HepG2 (cell line): ENCODE results near the gene NPB. TPM values are rescaled to one million over a fixed set of nuclear protein-coding genes. Genes with fewer than 3 reads are reported as not detected.

Experiments used
- DPF2 ChIP-seq: sonication (generic); formaldehyde crosslinking; IDR thresholded peaks from 2 replicates; pipeline ENCODE4 v1.4.0; 2020; ENCODE audit warnings: mild to moderate bottlenecking, low read depth, missing genetic modification reagents, borderline replicate concordance
- ELF4 ChIP-seq: sonication (generic); formaldehyde crosslinking; IDR thresholded peaks from 2 replicates; pipeline ENCODE4 v1.5.0; 2020; ENCODE audit warnings: missing genetic modification reagents, mild to moderate bottlenecking, moderate library complexity, borderline replicate concordance
- GLI4 ChIP-seq: sonication (generic); formaldehyde crosslinking; IDR thresholded peaks from 2 replicates; pipeline ENCODE4 v1.5.1; 2020; ENCODE audit warnings: missing genetic modification reagents, mild to moderate bottlenecking, moderate library complexity, borderline replicate concordance
- KAT2B ChIP-seq: fragments of 150-350 bp; IDR thresholded peaks from 2 replicates; pipeline ENCODE4 v1.6.1; 2014; ENCODE audit warnings: low read depth, low read length, borderline replicate concordance
- KAT7 ChIP-seq: IDR thresholded peaks from 2 replicates; pipeline ENCODE4 v1.6.1; 2018; ENCODE audit warnings: borderline replicate concordance, missing compliant biosample characterization
- KDM6A ChIP-seq: IDR thresholded peaks from 2 replicates; pipeline ENCODE4 v1.6.1; 2016; ENCODE audit warnings: low read depth
- KMT2A ChIP-seq: sonication (generic); formaldehyde crosslinking; IDR thresholded peaks from 2 replicates; pipeline ENCODE4 v1.4.0; 2020; ENCODE audit warnings: missing genetic modification reagents
- MAFK ChIP-seq, 2 experiments: IDR thresholded peaks in 1 of 2; conservative IDR thresholded peaks in 1 of 2; 2 replicates each; pipeline ENCODE4 v1.6.1; 2011; ENCODE audit warnings: improper control_type of control experiment in 2 of 2, low read length in 2 of 2
- NBN ChIP-seq: fragments of 450-650 bp; conservative IDR thresholded peaks from 2 replicates; pipeline ENCODE4 v1.6.1; 2017
- NKX3-1 ChIP-seq: sonication (generic); formaldehyde crosslinking; IDR thresholded peaks from 2 replicates; pipeline ENCODE4 v1.5.0; 2020; ENCODE audit warnings: missing genetic modification reagents
- ONECUT2 ChIP-seq: sonication (generic); formaldehyde crosslinking; IDR thresholded peaks from 2 replicates; pipeline ENCODE4 v1.4.0; 2020; ENCODE audit warnings: missing genetic modification reagents
- PHF20 ChIP-seq: sonication (generic); formaldehyde crosslinking; IDR thresholded peaks from 2 replicates; pipeline ENCODE4 v1.5.0; 2020; ENCODE audit warnings: mild to moderate bottlenecking, missing genetic modification reagents
- SMAD3 ChIP-seq: sonication (generic); formaldehyde crosslinking; IDR thresholded peaks from 2 replicates; pipeline ENCODE4 v1.4.0; 2020; ENCODE audit warnings: missing genetic modification reagents
- SMYD3 ChIP-seq: sonication (generic); formaldehyde crosslinking; IDR thresholded peaks from 2 replicates; pipeline ENCODE4 v1.8.1; 2023; ENCODE audit warnings: mild to moderate bottlenecking, missing genetic modification reagents
- SSRP1 ChIP-seq: IDR thresholded peaks from 2 replicates; pipeline ENCODE4 v1.6.1; 2016; ENCODE audit warnings: control low read depth
- STAT5B ChIP-seq: sonication (generic); formaldehyde crosslinking; IDR thresholded peaks from 2 replicates; pipeline ENCODE4 v1.4.0; 2020; ENCODE audit warnings: missing genetic modification reagents
- TGIF2 ChIP-seq: IDR thresholded peaks from 2 replicates; pipeline ENCODE4 v1.6.1; 2016; ENCODE audit warnings: control low read depth, missing compliant biosample characterization
- U2AF1 ChIP-seq: fragments of 200-400 bp; formaldehyde crosslinking; optimal IDR thresholded peaks from 2 replicates; pipeline ENCODE3; 2017; ENCODE audit warnings: mild to moderate bottlenecking, low read depth, low read length
- ZMYM3 ChIP-seq: sonication (generic); formaldehyde crosslinking; IDR thresholded peaks from 2 replicates; pipeline ENCODE4 v1.5.1; 2020; ENCODE audit warnings: mild to moderate bottlenecking, missing genetic modification reagents
- ZNF224 ChIP-seq: sonication (generic); formaldehyde crosslinking; IDR thresholded peaks from 2 replicates; pipeline ENCODE4 v1.5.0; 2020; ENCODE audit warnings: mild to moderate bottlenecking, missing genetic modification reagents
- ZNF335 ChIP-seq: sonication (generic); formaldehyde crosslinking; IDR thresholded peaks from 2 replicates; pipeline ENCODE4 v1.4.0; 2020; ENCODE audit warnings: missing genetic modification reagents
- ZNF431 ChIP-seq: sonication (generic); formaldehyde crosslinking; IDR thresholded peaks from 2 replicates; pipeline ENCODE4 v1.9.0; 2022; ENCODE audit warnings: missing genetic modification reagents, low read depth, mild to moderate bottlenecking, borderline replicate concordance
- ZNF44 ChIP-seq: sonication (generic); formaldehyde crosslinking; IDR thresholded peaks from 2 replicates; pipeline ENCODE4 v1.5.1; 2020; ENCODE audit warnings: mild to moderate bottlenecking, missing genetic modification reagents
- ZNF446 ChIP-seq: sonication (generic); formaldehyde crosslinking; IDR thresholded peaks from 2 replicates; pipeline ENCODE4 v1.5.0; 2020; ENCODE audit warnings: mild to moderate bottlenecking, missing genetic modification reagents
- ZNF460 ChIP-seq: sonication (generic); formaldehyde crosslinking; IDR thresholded peaks from 2 replicates; pipeline ENCODE4 v1.5.1; 2020; ENCODE audit warnings: missing genetic modification reagents, mild to moderate bottlenecking, borderline replicate concordance
- ZNF652 ChIP-seq: IDR thresholded peaks from 2 replicates; pipeline ENCODE4 v1.6.1; 2016; ENCODE audit warnings: low read depth, borderline replicate concordance
- ZNF709 ChIP-seq: sonication (generic); formaldehyde crosslinking; IDR thresholded peaks from 2 replicates; pipeline ENCODE4 v1.5.0; 2020; ENCODE audit warnings: mild to moderate bottlenecking, missing genetic modification reagents
- ZNF891 ChIP-seq: sonication (generic); formaldehyde crosslinking; IDR thresholded peaks from 2 replicates; pipeline ENCODE4 v1.5.0; 2020; ENCODE audit warnings: mild to moderate bottlenecking, missing genetic modification reagents
- ZSCAN21 ChIP-seq: sonication (generic); formaldehyde crosslinking; IDR thresholded peaks from 2 replicates; pipeline ENCODE4 v1.8.0; 2022; ENCODE audit warnings: mild to moderate bottlenecking, missing genetic modification reagents, moderate library complexity, borderline replicate concordance
- polyA plus RNA-seq, 8 experiments: library from polyadenylated mRNA; depleted of rRNA in 3 of 8; stranded (reverse) in 7 of 8; unstranded in 1 of 8; fragments of >200 nt; fragmentation: Illumina TruSeq in 4 of 8; extraction: Trizol in 4 of 8; gene quantifications; 2 replicates each; pipeline versions ENCODE4 v1.2.1 to v1.2.3, GENCODE V29; 2011 to 2016; ENCODE audit warnings: low read depth in 4 of 8, missing spikeins in 1 of 8, mixed read lengths in 1 of 8; ENCODE audit not compliant: insufficient read depth in 1 of 8
- total RNA-seq, 5 experiments: library from RNA; depleted of rRNA; stranded (reverse); fragments of >200 nt; fragmentation: Illumina TruSeq; extraction: Trizol; gene quantifications; 2 replicates each; pipeline ENCODE4 v1.2.3, GENCODE V29; 2016; ENCODE audit warnings: low read depth in 1 of 5
- TF ChIP-seq, protein P1 (sequence below): sonication (generic); formaldehyde crosslinking; conservative IDR thresholded peaks from 2 replicates; pipeline ENCODE4 v1.8.0; 2022; ENCODE audit warnings: low read depth, missing genetic modification reagents
- TF ChIP-seq, protein P2 (sequence below): sonication (generic); formaldehyde crosslinking; IDR thresholded peaks from 2 replicates; pipeline ENCODE4 v1.8.1; 2023; ENCODE audit warnings: mild to moderate bottlenecking, missing genetic modification reagents
- TF ChIP-seq, protein P3 (sequence below): sonication (generic); formaldehyde crosslinking; IDR thresholded peaks from 2 replicates; pipeline ENCODE4 v1.8.0; 2022; ENCODE audit warnings: mild to moderate bottlenecking, missing genetic modification reagents, moderate library complexity

NPB gene
- total and polyA plus RNA-seq, 2 of the 13 experiments (the other 11 are each of a cell fraction or from before 2014, with no cell fraction given): 0.11 to 0.93 TPM

DNA sequence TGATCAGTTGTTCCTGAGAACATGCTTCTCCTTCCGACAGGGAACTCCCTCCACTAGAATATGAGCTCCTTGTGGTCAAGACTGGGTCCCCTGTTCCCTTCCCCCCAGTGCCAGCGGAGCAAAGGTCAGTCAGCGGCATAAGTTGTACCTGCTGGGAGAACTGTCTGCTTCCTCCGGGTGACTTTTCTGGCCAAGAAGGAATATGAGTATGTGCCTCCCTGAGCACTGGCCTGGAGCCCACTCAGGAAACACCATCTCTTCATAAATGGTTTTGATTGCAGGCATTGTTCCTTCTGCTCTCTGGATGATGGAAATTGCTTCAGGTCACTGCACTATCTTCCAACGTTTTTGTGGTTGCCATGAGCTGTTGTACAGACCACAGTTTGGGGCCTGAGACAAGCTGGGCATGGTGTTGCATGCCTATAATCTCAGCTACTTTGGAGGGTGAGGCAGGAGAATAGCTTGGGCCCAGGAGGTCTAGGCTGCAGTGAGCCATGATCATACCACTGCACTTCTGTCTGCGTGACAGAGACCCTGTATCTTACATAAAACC lies 38.8 kb upstream of the NPB start (continued):
- TF ChIP-seq U2AF1 (no peak), ZNF44 (no peak), KAT7 (CRISPR knock-in tag) (no peak), ZNF224 (no peak), SSRP1 (CRISPR knock-in tag) (peak; percentile 24; the same call in 1 of the 2 replicates), ZMYM3 (CRISPR knock-in tag) (no peak), NKX3-1 (CRISPR knock-in tag) (no peak), KMT2A (no peak), ZNF431 (CRISPR knock-in tag) (no peak), MAFK (conservative IDR thresholded peaks at IDR 0.05 in 1 of 2, IDR thresholded peaks at IDR 0.05 in 1 of 2; ENCODE audit: low read length in 2 of 2) (no peak), GLI4 (no peak), ELF4 (no peak), ZNF652 (no peak), ZSCAN21 (no peak), SMAD3 (CRISPR knock-in tag) (no peak), ONECUT2 (CRISPR knock-in tag) (no peak), ZNF460 (CRISPR knock-in tag) (no peak), NBN (no peak), STAT5B (CRISPR knock-in tag) (no peak), PHF20 (CRISPR knock-in tag) (no peak), ZNF335 (CRISPR knock-in tag) (no peak), KAT2B (no peak), DPF2 (CRISPR knock-in tag) (0 out of 2 replicates have a peak, but pooled peaks have one; percentile 26), TGIF2 (CRISPR knock-in tag) (no peak), ZNF446 (CRISPR knock-in tag) (peak; percentile 67; the same call in 1 of the 2 replicates), ZNF709 (no peak), ZNF891 (CRISPR knock-in tag) (no peak), SMYD3 (CRISPR knock-in tag) (no peak), KDM6A (CRISPR knock-in tag) (no peak)
- TF ChIP-seq, protein P1, sequence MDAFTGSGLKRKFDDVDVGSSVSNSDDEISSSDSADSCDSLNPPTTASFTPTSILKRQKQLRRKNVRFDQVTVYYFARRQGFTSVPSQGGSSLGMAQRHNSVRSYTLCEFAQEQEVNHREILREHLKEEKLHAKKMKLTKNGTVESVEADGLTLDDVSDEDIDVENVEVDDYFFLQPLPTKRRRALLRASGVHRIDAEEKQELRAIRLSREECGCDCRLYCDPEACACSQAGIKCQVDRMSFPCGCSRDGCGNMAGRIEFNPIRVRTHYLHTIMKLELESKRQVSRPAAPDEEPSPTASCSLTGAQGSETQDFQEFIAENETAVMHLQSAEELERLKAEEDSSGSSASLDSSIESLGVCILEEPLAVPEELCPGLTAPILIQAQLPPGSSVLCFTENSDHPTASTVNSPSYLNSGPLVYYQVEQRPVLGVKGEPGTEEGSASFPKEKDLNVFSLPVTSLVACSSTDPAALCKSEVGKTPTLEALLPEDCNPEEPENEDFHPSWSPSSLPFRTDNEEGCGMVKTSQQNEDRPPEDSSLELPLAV (CRISPR knock-in tag): no peak
- TF ChIP-seq, protein P2, sequence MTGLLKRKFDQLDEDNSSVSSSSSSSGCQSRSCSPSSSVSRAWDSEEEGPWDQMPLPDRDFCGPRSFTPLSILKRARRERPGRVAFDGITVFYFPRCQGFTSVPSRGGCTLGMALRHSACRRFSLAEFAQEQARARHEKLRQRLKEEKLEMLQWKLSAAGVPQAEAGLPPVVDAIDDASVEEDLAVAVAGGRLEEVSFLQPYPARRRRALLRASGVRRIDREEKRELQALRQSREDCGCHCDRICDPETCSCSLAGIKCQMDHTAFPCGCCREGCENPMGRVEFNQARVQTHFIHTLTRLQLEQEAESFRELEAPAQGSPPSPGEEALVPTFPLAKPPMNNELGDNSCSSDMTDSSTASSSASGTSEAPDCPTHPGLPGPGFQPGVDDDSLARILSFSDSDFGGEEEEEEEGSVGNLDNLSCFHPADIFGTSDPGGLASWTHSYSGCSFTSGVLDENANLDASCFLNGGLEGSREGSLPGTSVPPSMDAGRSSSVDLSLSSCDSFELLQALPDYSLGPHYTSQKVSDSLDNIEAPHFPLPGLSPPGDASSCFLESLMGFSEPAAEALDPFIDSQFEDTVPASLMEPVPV: no peak
- TF ChIP-seq, protein P3, sequence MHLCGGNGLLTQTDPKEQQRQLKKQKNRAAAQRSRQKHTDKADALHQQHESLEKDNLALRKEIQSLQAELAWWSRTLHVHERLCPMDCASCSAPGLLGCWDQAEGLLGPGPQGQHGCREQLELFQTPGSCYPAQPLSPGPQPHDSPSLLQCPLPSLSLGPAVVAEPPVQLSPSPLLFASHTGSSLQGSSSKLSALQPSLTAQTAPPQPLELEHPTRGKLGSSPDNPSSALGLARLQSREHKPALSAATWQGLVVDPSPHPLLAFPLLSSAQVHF (CRISPR knock-in tag): no peak
